Astrocyte of the spinal cord (primary cell): ENCODE results near the gene RPS6KC1.

Source experiments
- DNase-seq: peaks from one replicate; pipeline ENCODE4 v3.0.0; 2011; ENCODE audit warnings: low read depth, low spot score
- H3K4me3 ChIP-seq: 2 replicates; pipeline ENCODE4 v1.5.1; 2011; ENCODE audit warnings: low read depth, mild to moderate bottlenecking, low read length, moderate library complexity
- CTCF ChIP-seq: IDR thresholded peaks from 2 replicates; pipeline ENCODE4 v1.5.1; 2012; ENCODE audit warnings: low read depth, mild to moderate bottlenecking, low read length, inconsistent platforms
- in situ Hi-C: cut with HindIII; loops from 2 replicates; pipeline ENCODE4 v1.10.0; 2017; ENCODE audit warnings: low sequenced_read_pairs

The RPS6KC1 gene

GRCh38 chr1:213051127-213051880 lies at the start of gene RPS6KC1:
Gene RPS6KC1 (plus strand): TSS chr1:213051241. CDS start chr1:213051405, 164 bp downstream.
- TF ChIP-seq CTCF, result peak; percentile 26
- peak within 1 kb of the TSS; percentile 96 for H3K4me3 ChIP-seq
- peak; percentile 79 for DNase-seq
- in situ Hi-C loops, result no loop called here

- no peak for TF ChIP-seq CTCF
- DNase-seq, result no peak
- in situ Hi-C loops, result no loop called here
- no peak overlapping the region for H3K4me3 ChIP-seq
Measured at GRCh38 chr1:213003256-213003655, 47.8 kb upstream of the RPS6KC1 start.

- in situ Hi-C loops, result no loop called here
- TF ChIP-seq CTCF, result no peak
- DNase-seq, result no peak
- H3K4me3 ChIP-seq, result no peak overlapping the region
Measured at GRCh38 chr1:213008564-213008963, 42.5 kb upstream of the RPS6KC1 start.

- in situ Hi-C loops, result no loop called here
- DNase-seq, result peak; percentile 29
- TF ChIP-seq CTCF, result no peak
- peak overlapping the region; percentile 66 for H3K4me3 ChIP-seq
Measured at GRCh38 chr1:213014642-213015041, 36.4 kb upstream of the RPS6KC1 start.

- in situ Hi-C loops, result no loop called here
- H3K4me3 ChIP-seq, result peak within 1 kb of the TSS; percentile 66
- no peak for TF ChIP-seq CTCF
- peak; percentile 98 for DNase-seq
Measured at GRCh38 chr1:213015099-213016050, 35.7 kb upstream of the RPS6KC1 start, which contains the start of gene ANGEL2. Gene ANGEL2 (minus strand): TSS chr1:213015867. CDS start chr1:213015671, 196 bp downstream.

GRCh38 chr1:213017447-213018273 lies 33.4 kb upstream of the RPS6KC1 start:
- no peak for TF ChIP-seq CTCF
- DNase-seq, result no peak
- in situ Hi-C loops, result no loop called here
- H3K4me3 ChIP-seq, result no peak overlapping the region
